ENCODE data around the gene AMBRA1.
"Not testable (repeated sequence)": the region's sequence is repeated elsewhere in the genome, so short reads cannot be mapped to it uniquely, and the experiment has no call there.

Gene AMBRA1

GRCh38 chr11:46533396-46534100 is 60.3 kb downstream of the AMBRA1 start:
- no peak for DNase-seq (ENCODE audit: low read depth)

GRCh38 chr11:46529928-46530574 is 63.8 kb downstream of the AMBRA1 start:
- no peak for DNase-seq (ENCODE audit: low read depth)

GRCh38 chr11:46529095-46529905 is 64.5 kb downstream of the AMBRA1 start:
- no peak for DNase-seq (ENCODE audit: low read depth)

- DNase-seq (ENCODE audit: low read depth) = no peak
Observed at GRCh38 chr11:46528445-46529094, 65.3 kb downstream of the AMBRA1 start.

- DNase-seq (ENCODE audit: low read depth) = no peak
Observed at GRCh38 chr11:46527591-46528130, 66.2 kb downstream of the AMBRA1 start.

GRCh38 chr11:46526216-46527215 is 67.3 kb downstream of the AMBRA1 start:
- no peak for DNase-seq (ENCODE audit: low read depth)

- no peak for DNase-seq (ENCODE audit: low read depth)
Observed at GRCh38 chr11:46524201-46524770, 69.5 kb downstream of the AMBRA1 start.

GRCh38 chr11:46523290-46523689 is 70.5 kb downstream of the AMBRA1 start:
- no peak for DNase-seq (ENCODE audit: low read depth)

GRCh38 chr11:46522682-46523281 is 71.0 kb downstream of the AMBRA1 start:
- DNase-seq (ENCODE audit: low read depth) = no peak

GRCh38 chr11:46521961-46522681 is 71.7 kb downstream of the AMBRA1 start:
- no peak for DNase-seq (ENCODE audit: low read depth)

- DNase-seq (ENCODE audit: low read depth) = peak; percentile 27
Observed at GRCh38 chr11:46520971-46521745, 72.7 kb downstream of the AMBRA1 start.

- no peak for DNase-seq (ENCODE audit: low read depth)
Observed at GRCh38 chr11:46519351-46519750, 74.5 kb downstream of the AMBRA1 start.

GRCh38 chr11:46518928-46519327 is 74.9 kb downstream of the AMBRA1 start:
- DNase-seq (ENCODE audit: low read depth) = not testable (repeated sequence)

- no peak for DNase-seq (ENCODE audit: low read depth)
Observed at GRCh38 chr11:46514370-46514769, 79.5 kb downstream of the AMBRA1 start.

- DNase-seq (ENCODE audit: low read depth) = no peak
Observed at GRCh38 chr11:46513934-46514342, 79.9 kb downstream of the AMBRA1 start.

GRCh38 chr11:46512261-46512881 is 81.5 kb downstream of the AMBRA1 start:
- DNase-seq (ENCODE audit: low read depth) = no peak

GRCh38 chr11:46511342-46511741 is 82.5 kb downstream of the AMBRA1 start:
- no peak for DNase-seq (ENCODE audit: low read depth)

GRCh38 chr11:46508360-46508759 is 85.5 kb downstream of the AMBRA1 start:
- DNase-seq (ENCODE audit: low read depth) = no peak

Data from GM04503 (cell line).